ENCODE measurements around the gene TDRKH. TPM values are rescaled to one million over a fixed set of nuclear protein-coding genes. Genes with fewer than 3 reads are reported as not detected.

TDRKH gene, protein sequence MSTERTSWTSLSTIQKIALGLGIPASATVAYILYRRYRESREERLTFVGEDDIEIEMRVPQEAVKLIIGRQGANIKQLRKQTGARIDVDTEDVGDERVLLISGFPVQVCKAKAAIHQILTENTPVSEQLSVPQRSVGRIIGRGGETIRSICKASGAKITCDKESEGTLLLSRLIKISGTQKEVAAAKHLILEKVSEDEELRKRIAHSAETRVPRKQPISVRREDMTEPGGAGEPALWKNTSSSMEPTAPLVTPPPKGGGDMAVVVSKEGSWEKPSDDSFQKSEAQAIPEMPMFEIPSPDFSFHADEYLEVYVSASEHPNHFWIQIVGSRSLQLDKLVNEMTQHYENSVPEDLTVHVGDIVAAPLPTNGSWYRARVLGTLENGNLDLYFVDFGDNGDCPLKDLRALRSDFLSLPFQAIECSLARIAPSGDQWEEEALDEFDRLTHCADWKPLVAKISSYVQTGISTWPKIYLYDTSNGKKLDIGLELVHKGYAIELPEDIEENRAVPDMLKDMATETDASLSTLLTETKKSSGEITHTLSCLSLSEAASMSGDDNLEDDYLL
- 10 to 100 TPM; 14.6 to 16.4 TPM for total RNA-seq

DNA sequence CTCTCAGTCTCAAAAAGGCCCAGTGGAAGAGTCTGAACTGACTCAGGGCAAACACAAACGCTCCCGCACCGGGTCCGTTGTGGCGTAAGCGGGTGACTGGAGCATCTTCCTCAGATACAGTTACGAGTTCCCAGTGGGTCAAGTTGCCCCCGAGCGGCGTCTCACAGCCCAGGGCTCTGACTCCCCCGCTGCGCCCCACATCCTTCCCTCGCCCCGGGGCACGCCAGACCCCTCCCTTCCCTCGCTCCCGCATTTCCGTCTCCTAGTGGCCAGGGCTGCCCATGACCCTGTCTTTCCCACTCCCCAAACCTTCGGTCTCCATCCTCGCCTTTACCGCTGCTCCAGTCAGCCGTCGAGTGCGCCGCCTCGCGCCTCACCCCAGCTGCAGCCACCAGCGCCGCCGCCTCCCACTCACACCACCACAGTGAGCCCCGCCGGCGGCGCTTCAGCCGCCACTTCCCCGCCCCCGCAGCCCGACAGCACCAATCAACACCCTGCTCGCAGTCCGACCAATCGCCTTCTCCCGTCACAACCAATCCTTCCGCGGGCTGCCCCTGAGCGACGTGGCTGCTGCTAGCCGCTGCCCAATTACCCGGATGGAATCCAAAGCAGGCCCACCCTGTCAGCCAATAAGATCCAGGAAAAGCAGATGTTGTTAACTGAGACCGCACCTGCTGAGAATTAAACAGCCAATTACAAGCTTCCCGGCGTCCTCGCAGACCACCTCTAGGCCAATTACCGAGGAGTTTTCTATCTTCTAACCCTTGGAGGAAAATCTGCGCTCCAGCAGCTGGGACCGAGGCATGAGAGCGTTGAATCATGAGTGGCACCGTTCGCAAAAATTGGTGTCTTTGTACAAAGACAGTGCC, at the start of gene TDRKH:
Gene TDRKH, minus strand, starts transcription at position 430 of the 869 bp plus-strand sequence. CDS start 7,478 bp downstream, outside the sequence.
- DNase-seq (peak; percentile 99), ATAC-seq (peak; percentile 98)
- Mint-ChIP-seq H3K27ac (peak within 1 kb of the TSS; percentile 89), H3K27me3 (ENCODE audit: low read depth) (no peaks in the 10 kb centered on the region), H3K4me3 (peak within 1 kb of the TSS; percentile 94), H3K36me3 (ENCODE audit: low read depth) (peaks cover 3% of the 10 kb centered on the region), H3K4me1 (ENCODE audit: low read depth) (peaks cover 27% of the 10 kb centered on the region), H3K9me3 (ENCODE audit: insufficient read depth) (no peaks in the 10 kb centered on the region)
- ChIA-PET POLR2A (interaction anchor here (0.6 to 2.5 kb wide), 3 partner anchors 13 to 27 kb away, joined by 3 to 15 read pairs (median 4); partner anchors contain the start of gene MRPL9), CTCF (interaction anchor here (0.6 to 2.0 kb wide), 13 partner anchors 8 to 197 kb away, joined by 3 to 9 read pairs (median 4); partner anchors contain the start of gene MRPL9)

DNA sequence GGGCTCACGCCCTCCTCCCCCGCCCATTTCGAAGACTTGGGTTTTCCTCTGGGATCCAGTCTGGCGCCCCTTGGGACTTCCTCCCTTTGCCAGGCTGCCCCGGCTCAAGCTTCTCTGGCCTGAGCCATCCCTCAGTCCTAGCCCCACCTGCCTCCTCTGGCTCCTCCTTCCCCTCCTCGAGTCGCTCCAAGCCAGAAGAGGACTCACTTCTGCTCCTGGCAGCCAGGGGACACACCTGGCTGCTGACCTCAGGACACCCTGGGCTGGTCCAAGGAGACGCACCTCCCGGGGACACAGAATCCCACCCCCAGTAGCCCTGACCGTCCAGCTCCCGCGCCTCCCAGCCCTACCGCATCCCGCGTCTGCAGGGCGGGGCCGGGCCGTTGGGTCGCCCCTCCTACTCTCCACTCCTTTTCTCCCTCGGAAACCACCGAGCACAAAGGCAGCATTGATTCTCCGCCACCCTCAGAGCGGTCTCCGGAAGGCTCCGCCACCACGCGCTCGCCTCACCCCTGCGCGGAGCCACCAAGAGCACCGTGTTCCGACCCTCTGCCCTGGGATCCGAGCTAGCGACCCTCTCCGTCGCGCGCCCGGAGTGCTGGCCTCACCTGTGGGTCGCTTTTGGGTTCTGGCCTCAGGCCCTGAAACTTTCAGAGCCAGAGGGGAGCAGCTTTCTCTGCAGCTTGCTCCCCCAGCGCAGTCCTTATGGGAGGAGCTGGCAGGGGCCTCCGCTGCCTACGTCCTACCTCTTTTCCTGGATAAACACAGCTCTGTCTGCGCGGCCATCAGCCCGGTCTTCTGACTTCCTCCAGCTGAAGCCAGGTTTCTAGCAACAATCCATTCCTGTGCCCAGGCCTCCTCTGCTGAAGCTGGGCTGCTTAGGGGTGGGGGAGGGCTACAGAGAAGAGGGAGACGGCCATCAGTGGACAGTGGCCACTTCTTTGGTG, 49.4 kb upstream of the TDRKH start, which contains the start of gene C2CD4D:
Gene C2CD4D, minus strand, starts transcription at position 364 of the 947 bp plus-strand sequence. CDS start 831 bp downstream, outside the sequence.
- H3K36me3 Mint-ChIP-seq (ENCODE audit: low read depth) = no peaks in the 10 kb centered on the region
- DNase-seq (peak; percentile 72), ATAC-seq (peak; percentile 71)
- no peaks in the 10 kb centered on the region for H3K9me3 Mint-ChIP-seq (ENCODE audit: insufficient read depth)
- peaks cover 12% of the 10 kb centered on the region for H3K27me3 Mint-ChIP-seq (ENCODE audit: low read depth)
- H3K4me1 Mint-ChIP-seq (ENCODE audit: low read depth) = peaks cover 46% of the 10 kb centered on the region
- POLR2A ChIA-PET = interaction anchor here (0.9 to 4.0 kb wide), 5 partner anchors 9 to 246 kb away, joined by 3 to 17 read pairs (median 3); partner anchors contain the start of genes MRPL9 and THEM4
- H3K27ac Mint-ChIP-seq = peak within 1 kb of the TSS; percentile 44
- peak within 1 kb of the TSS; percentile 70 for H3K4me3 Mint-ChIP-seq
- CTCF ChIA-PET = interaction anchor here (0.9 to 1.9 kb wide), 5 partner anchors 9 to 195 kb away, joined by 3 to 7 read pairs (median 4); no protein-coding TSS in a partner anchor

DNA sequence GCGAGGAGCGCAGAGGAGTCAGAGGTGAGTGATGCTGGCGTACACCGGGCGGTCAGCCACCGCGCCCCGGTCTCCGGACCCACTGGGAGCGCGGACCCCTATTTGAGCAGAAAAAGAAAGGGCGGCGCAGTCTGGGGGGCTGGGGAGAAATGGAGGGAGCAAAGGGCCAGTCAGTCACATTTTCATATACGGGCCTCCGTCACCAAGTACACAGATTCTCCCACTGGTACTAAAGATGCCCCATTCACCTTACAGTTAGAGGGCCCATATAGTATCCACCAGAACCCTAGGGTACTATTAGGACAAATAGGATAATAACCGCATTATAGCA, 48.7 kb upstream of the TDRKH start:
- peaks cover 12% of the 10 kb centered on the region for H3K27me3 Mint-ChIP-seq (ENCODE audit: low read depth)
- ATAC-seq (no peak), DNase-seq (no peak)
- CTCF ChIA-PET = interaction anchor here (1.9 kb wide), 1 partner anchor 163 kb away, joined by 5 read pairs; no protein-coding TSS in a partner anchor
- peak overlapping the region; percentile 70 for H3K4me3 Mint-ChIP-seq
- no peaks in the 10 kb centered on the region for H3K9me3 Mint-ChIP-seq (ENCODE audit: insufficient read depth)
- peaks cover 53% of the 10 kb centered on the region for H3K4me1 Mint-ChIP-seq (ENCODE audit: low read depth)
- POLR2A ChIA-PET = interaction anchor here (1.1 to 4.0 kb wide), 2 partner anchors 10 to 70 kb away, joined by 3 to 17 read pairs; partner anchors contain the start of gene THEM4
- no peaks in the 10 kb centered on the region for H3K36me3 Mint-ChIP-seq (ENCODE audit: low read depth)
- H3K27ac Mint-ChIP-seq = peak overlapping the region; percentile 27

DNA sequence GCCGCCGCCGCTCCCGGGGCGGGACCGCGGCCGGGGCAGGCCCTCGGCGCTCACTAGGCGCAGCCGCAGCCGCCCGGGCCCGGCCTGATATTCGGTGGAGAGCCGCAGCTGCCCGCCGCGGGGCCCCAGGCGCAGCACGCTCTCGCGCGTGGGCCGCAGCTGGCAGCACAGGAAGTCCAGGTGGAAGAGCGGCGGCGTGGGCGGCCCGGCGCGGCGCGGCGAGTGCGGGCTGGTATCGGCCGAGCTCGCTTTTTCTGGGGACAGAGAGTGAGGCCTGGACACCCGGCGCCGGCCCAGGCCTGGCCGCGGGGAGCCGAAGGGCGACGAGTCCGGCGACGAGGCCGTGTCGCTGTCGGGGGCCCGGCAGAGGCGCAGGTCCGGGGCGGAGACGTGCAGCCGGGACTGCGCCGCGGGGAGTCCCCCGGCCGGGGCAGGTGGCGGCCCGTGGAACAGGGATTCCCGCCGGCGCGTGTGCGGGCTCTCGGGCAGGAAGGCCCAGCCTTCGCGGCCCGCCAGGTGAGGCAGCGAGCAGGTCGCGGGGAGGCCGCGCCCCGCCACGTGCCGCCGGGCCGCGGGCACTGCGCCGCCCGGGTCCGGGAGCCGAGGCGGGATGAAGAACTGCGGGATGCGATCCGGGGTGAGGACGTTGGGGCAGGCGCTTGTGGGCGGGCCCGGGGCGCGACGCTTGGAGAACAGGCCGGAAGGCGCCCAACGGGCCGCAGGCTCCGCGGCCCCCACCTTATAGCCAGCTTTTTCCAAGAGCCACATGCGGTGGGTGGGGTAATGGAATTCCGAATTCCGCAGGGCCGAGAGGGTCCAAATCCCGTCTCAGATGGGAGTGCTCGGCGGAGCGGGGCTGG, 48.2 kb upstream of the TDRKH start:
- H3K27me3 Mint-ChIP-seq (ENCODE audit: low read depth) = peaks cover 12% of the 10 kb centered on the region
- H3K27ac Mint-ChIP-seq = peak overlapping the region; percentile 27
- peaks cover 59% of the 10 kb centered on the region for H3K4me1 Mint-ChIP-seq (ENCODE audit: low read depth)
- H3K36me3 Mint-ChIP-seq (ENCODE audit: low read depth) = no peaks in the 10 kb centered on the region
- ChIA-PET CTCF (interaction anchor here (0.9 to 1.9 kb wide), 2 partner anchors 26 to 163 kb away, joined by 3 to 5 read pairs; no protein-coding TSS in a partner anchor), POLR2A (interaction anchor here (4.0 kb wide), 1 partner anchor 9 kb away, joined by 17 read pairs; no protein-coding TSS in a partner anchor)
- no peaks in the 10 kb centered on the region for H3K9me3 Mint-ChIP-seq (ENCODE audit: insufficient read depth)
- ATAC-seq = peak; percentile 35
- peak overlapping the region; percentile 70 for H3K4me3 Mint-ChIP-seq
- no peak for DNase-seq

DNA sequence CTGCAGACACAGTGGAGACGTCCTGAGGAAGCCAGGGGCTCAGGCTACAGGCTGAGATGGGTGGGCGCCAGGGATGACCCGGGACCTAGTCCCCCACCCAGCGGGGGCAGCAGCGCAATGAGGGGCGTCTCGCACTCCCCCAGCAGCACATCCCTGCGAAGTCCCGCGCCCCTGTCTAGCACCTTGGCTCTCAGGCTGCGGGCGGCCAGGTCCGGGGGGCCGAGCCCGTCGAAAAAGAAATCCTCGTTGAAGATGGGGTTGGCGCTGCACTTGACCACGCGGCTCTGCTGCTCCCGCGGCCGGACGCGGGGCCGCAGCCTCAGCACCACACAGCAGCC, 47.6 kb upstream of the TDRKH start:
- Mint-ChIP-seq H3K36me3 (ENCODE audit: low read depth) (no peaks in the 10 kb centered on the region), H3K27me3 (ENCODE audit: low read depth) (peaks cover 12% of the 10 kb centered on the region), H3K4me3 (peak overlapping the region; percentile 65), H3K4me1 (ENCODE audit: low read depth) (peaks cover 65% of the 10 kb centered on the region), H3K9me3 (ENCODE audit: insufficient read depth) (no peaks in the 10 kb centered on the region), H3K27ac (peak overlapping the region; percentile 78)
- ChIA-PET POLR2A (interaction anchor here (4.0 kb wide), 1 partner anchor 9 kb away, joined by 17 read pairs; no protein-coding TSS in a partner anchor), CTCF (interaction anchor here (0.9 to 2.0 kb wide), 4 partner anchors 25 to 393 kb away, joined by 3 to 14 read pairs (median 4); partner anchors contain the start of gene MRPL9)
- DNase-seq = no peak
- ATAC-seq = peak; percentile 1

DNA sequence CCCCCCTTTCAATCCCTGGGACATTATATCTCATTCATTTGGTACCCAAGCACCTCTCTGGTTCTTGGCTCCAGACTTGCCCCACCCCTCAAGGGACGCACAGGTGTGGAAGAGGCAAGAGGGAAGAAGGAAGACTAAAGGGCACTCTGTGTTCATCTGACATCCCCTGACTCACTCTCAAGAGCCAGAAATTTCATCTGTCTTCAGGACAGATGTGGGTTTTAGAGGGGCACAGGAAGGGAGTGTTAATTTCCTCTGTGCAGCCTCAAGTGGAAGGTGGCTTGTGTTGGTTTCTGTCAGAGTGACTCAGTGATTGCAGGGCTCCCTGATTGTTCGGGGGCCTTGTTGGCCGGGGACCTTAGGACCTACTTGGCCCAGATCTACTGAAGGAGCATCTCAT, 46.9 kb upstream of the TDRKH start:
- H3K4me1 Mint-ChIP-seq (ENCODE audit: low read depth) = peaks cover 70% of the 10 kb centered on the region
- H3K9me3 Mint-ChIP-seq (ENCODE audit: insufficient read depth) = no peaks in the 10 kb centered on the region
- peak overlapping the region; percentile 65 for H3K4me3 Mint-ChIP-seq
- ChIA-PET CTCF (interaction anchor here (0.6 to 2.1 kb wide), 33 partner anchors 8 to 393 kb away, joined by 3 to 14 read pairs (median 4); partner anchors contain the start of genes MRPL9, SNX27 and TDRKH), POLR2A (interaction anchor here (0.7 to 4.0 kb wide), 3 partner anchors 8 to 68 kb away, joined by 3 to 17 read pairs (median 3); no protein-coding TSS in a partner anchor)
- ATAC-seq (peak; percentile 25), DNase-seq (peak; percentile 45)
- H3K36me3 Mint-ChIP-seq (ENCODE audit: low read depth) = no peaks in the 10 kb centered on the region
- peak overlapping the region; percentile 78 for H3K27ac Mint-ChIP-seq
- H3K27me3 Mint-ChIP-seq (ENCODE audit: low read depth) = peaks cover 12% of the 10 kb centered on the region

DNA sequence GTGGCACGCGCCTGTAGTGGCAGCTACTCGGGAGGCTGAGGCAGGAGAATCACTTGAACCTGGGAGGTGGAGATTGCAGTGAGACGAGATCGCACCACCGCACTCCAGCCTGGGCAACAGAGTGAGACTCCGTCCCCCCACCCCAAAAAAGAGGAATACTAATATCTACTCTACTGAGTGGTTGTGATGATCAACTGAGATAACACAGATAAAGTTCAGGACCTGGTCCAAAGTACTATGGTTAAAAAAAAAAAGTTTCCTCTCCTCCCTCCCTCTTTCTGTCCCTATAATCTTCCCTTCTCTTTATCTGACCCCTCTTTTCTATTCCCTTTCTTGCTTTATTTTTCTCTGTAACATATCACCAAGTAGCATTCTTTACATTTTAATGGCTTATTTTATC, 45.3 kb upstream of the TDRKH start:
- ChIA-PET POLR2A (no interaction called here), CTCF (interaction anchor here (0.7 to 2.1 kb wide), 24 partner anchors 8 to 391 kb away, joined by 3 to 14 read pairs (median 8); partner anchors contain the start of genes MRPL9, TDRKH and TUFT1)
- Mint-ChIP-seq H3K36me3 (ENCODE audit: low read depth) (no peaks in the 10 kb centered on the region), H3K4me3 (no peak overlapping the region), H3K9me3 (ENCODE audit: insufficient read depth) (no peaks in the 10 kb centered on the region), H3K4me1 (ENCODE audit: low read depth) (peaks cover 78% of the 10 kb centered on the region), H3K27me3 (ENCODE audit: low read depth) (peaks cover 3% of the 10 kb centered on the region), H3K27ac (no peak overlapping the region)
- no peak for DNase-seq
- ATAC-seq = no peak

DNA sequence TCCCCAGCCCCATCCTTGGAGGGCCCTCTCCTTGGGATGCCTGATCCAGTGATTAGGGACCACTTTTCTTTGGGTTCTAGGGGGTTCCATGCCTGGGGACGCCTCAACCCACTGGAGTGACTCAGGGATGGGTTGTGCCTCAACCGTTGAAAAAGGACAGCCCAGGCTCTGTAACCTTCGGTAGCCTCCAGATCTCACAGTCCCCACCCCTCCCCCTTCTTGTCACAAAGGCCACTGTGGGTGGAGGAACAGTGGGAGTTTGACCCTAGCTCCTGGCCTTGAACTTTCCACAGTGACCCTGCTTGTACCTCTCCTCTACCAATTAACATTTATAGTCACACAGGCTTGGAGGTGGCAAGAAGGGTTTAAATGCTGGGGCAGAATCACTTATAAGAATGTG, 43.9 kb upstream of the TDRKH start:
- ATAC-seq = no peak
- no peak overlapping the region for H3K4me3 Mint-ChIP-seq
- no peak overlapping the region for H3K27ac Mint-ChIP-seq
- ChIA-PET CTCF (interaction anchor here (1.2 to 2.0 kb wide), 5 partner anchors 71 to 390 kb away, joined by 6 to 12 read pairs (median 7); partner anchors contain the start of gene MRPL9), POLR2A (interaction anchor here (1.0 to 1.2 kb wide), 2 partner anchors 13 to 71 kb away, joined by 3 read pairs; partner anchors contain the start of gene MRPL9)
- no peak for DNase-seq
- no peaks in the 10 kb centered on the region for H3K36me3 Mint-ChIP-seq (ENCODE audit: low read depth)
- no peaks in the 10 kb centered on the region for H3K9me3 Mint-ChIP-seq (ENCODE audit: insufficient read depth)
- H3K27me3 Mint-ChIP-seq (ENCODE audit: low read depth) = peaks cover 3% of the 10 kb centered on the region
- H3K4me1 Mint-ChIP-seq (ENCODE audit: low read depth) = peaks cover 79% of the 10 kb centered on the region

DNA sequence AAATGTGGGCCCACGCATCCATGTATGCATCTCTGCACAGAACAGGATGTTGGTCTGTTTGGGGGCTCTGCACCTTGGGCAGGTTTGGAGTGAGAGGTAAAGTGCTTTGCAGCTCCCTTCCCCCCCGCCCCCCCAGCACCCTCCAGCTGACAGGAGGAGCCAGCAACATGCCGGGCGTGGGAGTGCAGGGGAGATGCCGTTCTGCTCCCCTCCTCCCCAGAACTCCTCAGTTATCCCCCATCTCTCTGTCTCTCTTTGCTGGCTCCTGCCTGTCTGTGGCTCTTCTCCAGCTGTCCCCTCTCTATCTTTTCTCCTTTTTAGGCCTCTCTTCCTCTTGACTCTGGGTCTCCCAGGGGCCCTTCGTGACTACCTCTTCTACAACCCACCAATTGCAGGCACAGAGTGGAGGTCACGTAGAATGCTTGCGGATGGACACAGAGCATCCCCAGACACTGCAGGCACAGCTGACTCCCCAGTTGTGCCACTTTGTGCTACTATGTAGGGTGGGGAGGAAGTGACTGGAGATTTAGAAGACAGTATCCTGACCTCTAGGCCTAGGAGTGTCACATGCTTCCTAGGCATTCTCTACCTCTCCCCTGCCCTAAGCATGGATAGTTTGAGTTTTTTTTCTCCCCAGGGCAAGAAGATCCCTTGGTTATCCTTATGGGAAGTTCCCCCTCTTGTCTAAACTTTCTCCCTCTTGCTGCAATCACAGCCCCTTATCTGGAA, 43.0 kb upstream of the TDRKH start:
- Mint-ChIP-seq H3K36me3 (ENCODE audit: low read depth) (no peaks in the 10 kb centered on the region), H3K4me1 (ENCODE audit: low read depth) (peaks cover 83% of the 10 kb centered on the region), H3K4me3 (no peak overlapping the region), H3K27me3 (ENCODE audit: low read depth) (peaks cover 3% of the 10 kb centered on the region), H3K27ac (no peak overlapping the region), H3K9me3 (ENCODE audit: insufficient read depth) (no peaks in the 10 kb centered on the region)
- no peak for ATAC-seq
- POLR2A ChIA-PET = no interaction called here
- DNase-seq = no peak
- CTCF ChIA-PET = interaction anchor here (0.7 to 2.0 kb wide), 4 partner anchors 70 to 240 kb away, joined by 3 to 12 read pairs (median 6); partner anchors contain the start of gene MRPL9

Measured in activated CD8-positive, alpha-beta T cell treated with anti-CD3 and anti-CD28 coated beads, Interleukin-2, amount 10 ng/mL, durations not matched to agents 7 days and 5 days (primary cell).